RWPE2 (cell line): ENCODE data around the gene GRIA4.

Source experiments
- ATAC-seq: fragments of 200-7000 bp; cut with Tn5 transposase; 3 replicates; pipeline ENCODE4 v1.9.1; 2021; ENCODE audit warnings: low read depth
- DNase-seq: peaks from one replicate; pipeline ENCODE4 v3.0.0-alpha.2; 2020; ENCODE audit warnings: low spot score
- H3K27ac ChIP-seq: fragments of 450-650 bp; 2 replicates; pipeline ENCODE4 v1.5.1; 2017; ENCODE audit warnings: mild to moderate bottlenecking; ENCODE audit not compliant: poor library complexity, severe bottlenecking
- H3K27me3 ChIP-seq: fragments of 250-450 bp; sonication (Bioruptor Pico); 2 replicates; pipeline ENCODE4 v1.5.1; 2021; ENCODE audit warnings: mild to moderate bottlenecking, moderate library complexity; ENCODE audit not compliant: insufficient read depth, poor library complexity, severe bottlenecking
- H3K36me3 ChIP-seq: fragments of 250-450 bp; sonication (Bioruptor Pico); 2 replicates; pipeline ENCODE4 v1.5.1; 2020; ENCODE audit warnings: low read depth, mild to moderate bottlenecking, moderate library complexity
- H3K4me1 ChIP-seq: fragments of 250-450 bp; sonication (Bioruptor Pico); 2 replicates; pipeline ENCODE4 v1.5.1; 2021; ENCODE audit warnings: mild to moderate bottlenecking, moderate library complexity; ENCODE audit not compliant: insufficient read depth, poor library complexity, severe bottlenecking
- H3K4me3 ChIP-seq: fragments of 250-450 bp; sonication (Bioruptor Pico); 2 replicates; pipeline ENCODE4 v1.5.1; 2021; ENCODE audit warnings: mild to moderate bottlenecking, moderate library complexity; ENCODE audit not compliant: severe bottlenecking
- H3K9me3 ChIP-seq: fragments of 250-450 bp; sonication (Bioruptor Pico); 2 replicates; pipeline ENCODE4 v1.5.1; 2021; ENCODE audit warnings: mild to moderate bottlenecking, moderate library complexity; ENCODE audit not compliant: severe bottlenecking
- CTCF ChIP-seq: fragments of 450-650 bp; IDR thresholded peaks from one replicate; pipeline ENCODE4 v1.5.1; 2017; ENCODE audit warnings: mild to moderate bottlenecking, moderate library complexity; ENCODE audit not compliant: poor library complexity, severe bottlenecking

The GRIA4 gene

GRCh38 chr11:105642870-105643269 lies 33.0 kb downstream of the GRIA4 start:
- TF ChIP-seq CTCF, result no peak
- ATAC-seq (no peak), DNase-seq (no peak)

GRCh38 chr11:105644839-105645573 lies 35.1 kb downstream of the GRIA4 start:
- no peaks in the 10 kb centered on the region for H3K4me1 ChIP-seq
- H3K4me3 ChIP-seq, result no peak overlapping the region
- no peak for TF ChIP-seq CTCF
- H3K27ac ChIP-seq, result no peak overlapping the region
- no peaks in the 10 kb centered on the region for H3K27me3 ChIP-seq
- DNase-seq (no peak), ATAC-seq (no peak)
- no peaks in the 10 kb centered on the region for H3K9me3 ChIP-seq
- H3K36me3 ChIP-seq, result no peaks in the 10 kb centered on the region

More at GRCh38 chr11:105642870-105643269, 33.0 kb downstream of the GRIA4 start:
- no peaks in the 10 kb centered on the region for H3K4me1 ChIP-seq
- H3K4me3 ChIP-seq, result no peak overlapping the region
- no peaks in the 10 kb centered on the region for H3K36me3 ChIP-seq
- no peaks in the 10 kb centered on the region for H3K9me3 ChIP-seq
- H3K27me3 ChIP-seq, result no peaks in the 10 kb centered on the region
- no peak overlapping the region for H3K27ac ChIP-seq

- ATAC-seq (no peak), DNase-seq (no peak)
- Histone ChIP-seq H3K9me3 (no peaks in the 10 kb centered on the region), H3K27ac (no peak overlapping the region), H3K36me3 (no peaks in the 10 kb centered on the region), H3K27me3 (no peaks in the 10 kb centered on the region), H3K4me3 (no peak overlapping the region), H3K4me1 (no peaks in the 10 kb centered on the region)
- no peak for TF ChIP-seq CTCF
These were observed 37.9 kb downstream of the GRIA4 start for GRCh38 chr11:105647780-105648179.

GRCh38 chr11:105648762-105649161 lies 38.9 kb downstream of the GRIA4 start:
- no peaks in the 10 kb centered on the region for H3K36me3 ChIP-seq
- ATAC-seq (no peak), DNase-seq (no peak)
- H3K4me1 ChIP-seq, result no peaks in the 10 kb centered on the region
- H3K9me3 ChIP-seq, result no peaks in the 10 kb centered on the region
- no peak overlapping the region for H3K27ac ChIP-seq
- H3K27me3 ChIP-seq, result no peaks in the 10 kb centered on the region
- no peak for TF ChIP-seq CTCF
- no peak overlapping the region for H3K4me3 ChIP-seq

- ATAC-seq, result no peak
- DNase-seq, result no peak
- H3K27me3 ChIP-seq, result no peaks in the 10 kb centered on the region
- no peaks in the 10 kb centered on the region for H3K4me1 ChIP-seq
- H3K9me3 ChIP-seq, result no peaks in the 10 kb centered on the region
- no peak for TF ChIP-seq CTCF
- no peak overlapping the region for H3K4me3 ChIP-seq
- no peak overlapping the region for H3K27ac ChIP-seq
- H3K36me3 ChIP-seq, result no peaks in the 10 kb centered on the region
These were observed 55.4 kb downstream of the GRIA4 start for GRCh38 chr11:105665281-105665680.
